ENCODE results near the gene NEURL1B.

Gene NEURL1B

GRCh38 chr5:172612771-172613170 is 28.3 kb upstream of the NEURL1B start:
- peaks cover 17% of the 10 kb centered on the region for H3K9me3 Mint-ChIP-seq
- peak overlapping the region in 1 of 3 experiments; percentile 5 for H3K27ac Mint-ChIP-seq

GRCh38 chr5:172616136-172616535 is 24.9 kb upstream of the NEURL1B start:
- peaks cover 26% of the 10 kb centered on the region for H3K4me1 Mint-ChIP-seq
- peaks cover 4% of the 10 kb centered on the region for H3K27me3 Mint-ChIP-seq (ENCODE audit: low read depth)
- TF ChIP-seq CTCF (IDR thresholded peaks at IDR 0.05; ENCODE audit: unreplicated experiment in 3 of 3): no peak
- peaks cover 17% of the 10 kb centered on the region for H3K9me3 Mint-ChIP-seq
- H3K27ac Mint-ChIP-seq: peak overlapping the region in 2 of 3 experiments; percentile 94 to 97
- H3K4me3 Mint-ChIP-seq: no peak overlapping the region
- peaks cover 4% of the 10 kb centered on the region for H3K36me3 Mint-ChIP-seq (ENCODE audit: low read depth)

More at GRCh38 chr5:172612771-172613170, 28.3 kb upstream of the NEURL1B start:
- H3K4me1 Mint-ChIP-seq: peaks cover 9% of the 10 kb centered on the region
- no peak overlapping the region for H3K4me3 Mint-ChIP-seq
- peaks cover 4% of the 10 kb centered on the region for H3K36me3 Mint-ChIP-seq (ENCODE audit: low read depth)
- H3K27me3 Mint-ChIP-seq (ENCODE audit: low read depth): no peaks in the 10 kb centered on the region
- no peak for TF ChIP-seq CTCF (IDR thresholded peaks at IDR 0.05; ENCODE audit: unreplicated experiment in 3 of 3)

GRCh38 chr5:172616730-172617129 is 24.3 kb upstream of the NEURL1B start:
- peak overlapping the region in 2 of 3 experiments; percentile 19 to 22 for H3K4me3 Mint-ChIP-seq
- peaks cover 4% of the 10 kb centered on the region for H3K27me3 Mint-ChIP-seq (ENCODE audit: low read depth)
- no peak for TF ChIP-seq CTCF (IDR thresholded peaks at IDR 0.05; ENCODE audit: unreplicated experiment in 3 of 3)
- peaks cover 4% of the 10 kb centered on the region for H3K36me3 Mint-ChIP-seq (ENCODE audit: low read depth)
- peaks cover 26% of the 10 kb centered on the region for H3K4me1 Mint-ChIP-seq
- H3K27ac Mint-ChIP-seq: peak overlapping the region; percentile 85 to 97 (median 94)
- peaks cover 17% of the 10 kb centered on the region for H3K9me3 Mint-ChIP-seq

GRCh38 chr5:172617817-172618216 is 23.2 kb upstream of the NEURL1B start:
- Mint-ChIP-seq H3K27me3 (ENCODE audit: low read depth) (peaks cover 10% of the 10 kb centered on the region), H3K9me3 (peaks cover 17% of the 10 kb centered on the region), H3K4me1 (peaks cover 32% of the 10 kb centered on the region), H3K36me3 (ENCODE audit: low read depth) (peaks cover 4% of the 10 kb centered on the region), H3K27ac (peak overlapping the region; percentile 16 to 89 (median 48)), H3K4me3 (no peak overlapping the region)
- no peak for TF ChIP-seq CTCF (IDR thresholded peaks at IDR 0.05; ENCODE audit: unreplicated experiment in 3 of 3)

- no peaks in the 10 kb centered on the region for H3K36me3 Mint-ChIP-seq (ENCODE audit: low read depth)
- peak overlapping the region; percentile 16 to 89 (median 48) for H3K27ac Mint-ChIP-seq
- TF ChIP-seq CTCF (IDR thresholded peaks at IDR 0.05; ENCODE audit: unreplicated experiment in 3 of 3): no peak
- peaks cover 17% of the 10 kb centered on the region for H3K27me3 Mint-ChIP-seq (ENCODE audit: low read depth)
- H3K4me1 Mint-ChIP-seq: peaks cover 41% of the 10 kb centered on the region
- no peak overlapping the region for H3K4me3 Mint-ChIP-seq
- peaks cover 8% of the 10 kb centered on the region for H3K9me3 Mint-ChIP-seq
These were observed 22.3 kb upstream of the NEURL1B start for GRCh38 chr5:172618574-172619365.

GRCh38 chr5:172620506-172620905 is 20.6 kb upstream of the NEURL1B start:
- H3K27ac Mint-ChIP-seq: peak overlapping the region; percentile 37 to 90 (median 65)
- no peaks in the 10 kb centered on the region for H3K9me3 Mint-ChIP-seq
- H3K4me1 Mint-ChIP-seq: peaks cover 57% of the 10 kb centered on the region
- H3K4me3 Mint-ChIP-seq: no peak overlapping the region
- peaks cover 27% of the 10 kb centered on the region for H3K27me3 Mint-ChIP-seq (ENCODE audit: low read depth)
- no peak for TF ChIP-seq CTCF (IDR thresholded peaks at IDR 0.05; ENCODE audit: unreplicated experiment in 3 of 3)
- H3K36me3 Mint-ChIP-seq (ENCODE audit: low read depth): no peaks in the 10 kb centered on the region
